Esophagus squamous epithelium (tissue), 4 donors: Measurements from ENCODE around the gene BMP7.

ENCODE experiments used
- POLR2A ChIP-seq, 4 donors: fragments of 450-650 bp; IDR thresholded peaks; one replicate each; pipeline ENCODE4 v1.6.1; 2017; ENCODE audit warnings: antibody characterized with exemption in 4 of 4, mild to moderate bottlenecking in 4 of 4, moderate library complexity in 3 of 4
- TF ChIP-seq, protein P1 (sequence below), 6 experiments: fragments of 450-650 bp in 4 of 6; fragments of 200-600 bp in 2 of 6; sonication (generic) in 2 of 6; IDR thresholded peaks; one replicate each; pipeline ENCODE4 v1.5.1; 2016 to 2019; ENCODE audit warnings: antibody characterized with exemption in 6 of 6, mild to moderate bottlenecking in 4 of 6, moderate library complexity in 4 of 6

DNA sequence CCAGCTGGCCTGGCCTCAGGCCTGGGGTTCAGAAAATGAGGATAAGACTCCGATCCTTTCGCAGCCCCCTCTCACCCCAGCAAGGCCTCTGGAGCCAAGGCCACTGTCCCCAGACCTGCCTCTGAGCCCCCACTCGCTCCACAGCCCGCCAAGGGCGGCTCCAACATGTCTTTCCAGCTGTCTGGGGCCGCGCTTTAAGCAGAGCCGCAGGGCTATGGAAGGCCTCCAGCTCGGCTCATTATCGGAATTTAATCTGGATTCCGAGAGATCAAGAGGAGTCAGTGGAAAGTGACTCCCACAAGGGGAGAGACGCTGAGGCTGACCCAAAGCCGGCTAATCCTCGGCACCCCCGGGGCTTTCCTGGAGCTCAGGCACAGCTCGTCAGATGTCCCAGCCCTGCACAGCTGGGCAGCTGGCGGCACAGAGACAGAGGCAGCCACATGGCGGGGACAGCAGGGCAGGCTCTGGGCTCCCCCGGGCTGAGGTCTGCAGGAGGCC, 41.8 kb downstream of the BMP7 start:
- TF ChIP-seq, protein P1, sequence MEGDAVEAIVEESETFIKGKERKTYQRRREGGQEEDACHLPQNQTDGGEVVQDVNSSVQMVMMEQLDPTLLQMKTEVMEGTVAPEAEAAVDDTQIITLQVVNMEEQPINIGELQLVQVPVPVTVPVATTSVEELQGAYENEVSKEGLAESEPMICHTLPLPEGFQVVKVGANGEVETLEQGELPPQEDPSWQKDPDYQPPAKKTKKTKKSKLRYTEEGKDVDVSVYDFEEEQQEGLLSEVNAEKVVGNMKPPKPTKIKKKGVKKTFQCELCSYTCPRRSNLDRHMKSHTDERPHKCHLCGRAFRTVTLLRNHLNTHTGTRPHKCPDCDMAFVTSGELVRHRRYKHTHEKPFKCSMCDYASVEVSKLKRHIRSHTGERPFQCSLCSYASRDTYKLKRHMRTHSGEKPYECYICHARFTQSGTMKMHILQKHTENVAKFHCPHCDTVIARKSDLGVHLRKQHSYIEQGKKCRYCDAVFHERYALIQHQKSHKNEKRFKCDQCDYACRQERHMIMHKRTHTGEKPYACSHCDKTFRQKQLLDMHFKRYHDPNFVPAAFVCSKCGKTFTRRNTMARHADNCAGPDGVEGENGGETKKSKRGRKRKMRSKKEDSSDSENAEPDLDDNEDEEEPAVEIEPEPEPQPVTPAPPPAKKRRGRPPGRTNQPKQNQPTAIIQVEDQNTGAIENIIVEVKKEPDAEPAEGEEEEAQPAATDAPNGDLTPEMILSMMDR (IDR thresholded peaks at IDR 0.05), result no peak
- TF ChIP-seq POLR2A (IDR thresholded peaks at IDR 0.05), result no peak
